Measurements from ENCODE around the gene MRC1. TPM values are rescaled to one million over a fixed set of nuclear protein-coding genes. Genes with fewer than 3 reads are reported as not detected.

The MRC1 gene
- total and polyA plus RNA-seq, 2 of the 13 experiments (the other 11 are each of a cell fraction or from before 2014, with no cell fraction given), result not detected

GRCh38 chr10:17811146-17811865, 2.2 kb downstream of the MRC1 start:
- no peaks in the 10 kb centered on the region for H3K79me2 ChIP-seq (ENCODE audit: insufficient read depth, low read length)
- no peaks in the 10 kb centered on the region for H3K36me3 ChIP-seq (replicated peaks in 1 of 2; ENCODE audit: control insufficient read depth in 1 of 2, insufficient read depth in 2 of 2, low read length in 2 of 2)
- H4K20me1 ChIP-seq (ENCODE audit: insufficient read depth, low read length), result no peaks in the 10 kb centered on the region
- H3K4me3 ChIP-seq (replicated peaks in 1 of 3; ENCODE audit: insufficient read depth in 1 of 3, low read depth in 2 of 3, low read length in 3 of 3), result no peak overlapping the region
- ChIA-PET CTCF (ENCODE audit: low intra/inter-chr PET ratio, low total read pairs) (no interaction called here), POLR2A (no interaction called here)
- H3K4me2 ChIP-seq (ENCODE audit: low read depth, low read length), result no peak overlapping the region
- H2AFZ ChIP-seq (ENCODE audit: low read length), result no peak overlapping the region
- WGBS (ENCODE audit: low lambda C conversion rate), result 21% methylated on average over 4 of the region's 4 CpGs
- no TSS peak for BruUV-seq (replicated peaks)
- peaks cover 4 to 40% of the 10 kb centered on the region in 2 experiments; a peak in 4 of 5 replicates for H3K27me3 ChIP-seq (ENCODE audit: control insufficient read depth in 1 of 2, insufficient read depth in 2 of 2, low read length in 2 of 2)
- no peaks in the 10 kb centered on the region for H3K4me1 ChIP-seq (ENCODE audit: insufficient read depth, low read length)
- ATAC-seq, result no peak
- no peak for DNase-seq (ENCODE audit: low spot score)
- intact Hi-C loops (cut with micrococcal nuclease; ENCODE audit: unreplicated experiment) (no loop called here), in situ Hi-C loops (cut with HindIII; ENCODE audit: extremely low pct_ligation_motif_present, low pct_unique_long_range_greater_than_20kb) (no loop called here)
- no peaks in the 10 kb centered on the region for H3K9me3 ChIP-seq (ENCODE audit: low read length)
- no peak for FAIRE-seq
- TF ChIP-seq ZNF430 (CRISPR knock-in tag; IDR thresholded peaks at IDR 0.05), result no peak
- no peak for TF ChIP-seq HINFP (CRISPR knock-in tag; IDR thresholded peaks at IDR 0.05; ENCODE audit: low read depth)
- no peak for TF ChIP-seq RXRA (CRISPR knock-in tag; IDR thresholded peaks at IDR 0.05)
- TF ChIP-seq ZNF207 (IDR thresholded peaks at IDR 0.05; ENCODE audit: borderline replicate concordance), result no peak
- no peak for TF ChIP-seq ZNF782 (CRISPR knock-in tag; IDR thresholded peaks at IDR 0.05; ENCODE audit: borderline replicate concordance)
- no peak for TF ChIP-seq ZNF160 (CRISPR knock-in tag; IDR thresholded peaks at IDR 0.05)
- TF ChIP-seq RFX3 (CRISPR knock-in tag; IDR thresholded peaks at IDR 0.05), result no peak
- no peak for TF ChIP-seq NRL (CRISPR knock-in tag; IDR thresholded peaks at IDR 0.05; ENCODE audit: borderline replicate concordance)
- TF ChIP-seq GPBP1L1 (CRISPR knock-in tag; IDR thresholded peaks at IDR 0.05), result no peak
- no peak for TF ChIP-seq MXD1 (CRISPR knock-in tag; IDR thresholded peaks at IDR 0.05)
- no peak for TF ChIP-seq NFYB (CRISPR knock-in tag; IDR thresholded peaks at IDR 0.05)
- no peak for TF ChIP-seq ZNF564 (CRISPR knock-in tag; IDR thresholded peaks at IDR 0.05)
- TF ChIP-seq ZFX (CRISPR knock-in tag; IDR thresholded peaks at IDR 0.05; ENCODE audit: low read depth), result no peak
- TF ChIP-seq, protein P1, sequence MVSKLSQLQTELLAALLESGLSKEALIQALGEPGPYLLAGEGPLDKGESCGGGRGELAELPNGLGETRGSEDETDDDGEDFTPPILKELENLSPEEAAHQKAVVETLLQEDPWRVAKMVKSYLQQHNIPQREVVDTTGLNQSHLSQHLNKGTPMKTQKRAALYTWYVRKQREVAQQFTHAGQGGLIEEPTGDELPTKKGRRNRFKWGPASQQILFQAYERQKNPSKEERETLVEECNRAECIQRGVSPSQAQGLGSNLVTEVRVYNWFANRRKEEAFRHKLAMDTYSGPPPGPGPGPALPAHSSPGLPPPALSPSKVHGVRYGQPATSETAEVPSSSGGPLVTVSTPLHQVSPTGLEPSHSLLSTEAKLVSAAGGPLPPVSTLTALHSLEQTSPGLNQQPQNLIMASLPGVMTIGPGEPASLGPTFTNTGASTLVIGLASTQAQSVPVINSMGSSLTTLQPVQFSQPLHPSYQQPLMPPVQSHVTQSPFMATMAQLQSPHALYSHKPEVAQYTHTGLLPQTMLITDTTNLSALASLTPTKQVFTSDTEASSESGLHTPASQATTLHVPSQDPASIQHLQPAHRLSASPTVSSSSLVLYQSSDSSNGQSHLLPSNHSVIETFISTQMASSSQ (IDR thresholded peaks at IDR 0.05; ENCODE audit: low read depth), result no peak
- TF ChIP-seq, protein P1 (CRISPR knock-in tag; IDR thresholded peaks at IDR 0.05; ENCODE audit: borderline replicate concordance), result no peak
- H3K9ac ChIP-seq (ENCODE audit: insufficient read depth, low read depth, low read length), result no peak overlapping the region
- no peak overlapping the region for H3K27ac ChIP-seq (ENCODE audit: extremely low read length, insufficient read depth, low read length)

Data from HepG2 (cell line).